ENCODE data around the gene PDE4D. TPM values are rescaled to one million over a fixed set of nuclear protein-coding genes. Genes with fewer than 3 reads are reported as not detected.

Gene PDE4D
- total and polyA plus RNA-seq, 10 of the 15 experiments (the other 5 are each of a cell fraction or from before 2014, with no cell fraction given) = 0.87 to 4.1 (median 2.2) TPM

GRCh38 chr5:59257488-59258400 lies 635.8 kb downstream of the PDE4D start (continued):
- no peak for TF ChIP-seq MAX (IDR thresholded peaks at IDR 0.05; ENCODE audit: low read depth, low read length)
- TF ChIP-seq FOXK2 (IDR thresholded peaks at IDR 0.05) = no peak
- no peak for TF ChIP-seq BCL11A (IDR thresholded peaks at IDR 0.05; ENCODE audit: low read depth, low read length)
- no peak for TF ChIP-seq ATF7 (IDR thresholded peaks at IDR 0.05; ENCODE audit: low read depth)
- TF ChIP-seq ZNF687 (IDR thresholded peaks at IDR 0.05) = no peak

GRCh38 chr5:59256331-59256730 lies 637.2 kb downstream of the PDE4D start:
- ATAC-seq (no peak), FAIRE-seq (no peak), DNase-seq (ENCODE audit: low read depth, low spot score) (no peak)
- no peak overlapping the region for H2AFZ ChIP-seq (ENCODE audit: control insufficient read depth, low read depth, low read length)
- H3K27me3 ChIP-seq (replicated peaks in 1 of 2; ENCODE audit: control insufficient read depth in 2 of 2, insufficient read depth in 2 of 2, low read length in 1 of 2) = no peaks in the 10 kb centered on the region
- no peaks in the 10 kb centered on the region for H3K9me3 ChIP-seq (replicated peaks; ENCODE audit: control insufficient read depth, insufficient read depth, low read length)
- ChIA-PET RAD21 (ENCODE audit: unreplicated experiment) (no interaction called here), POLR2A (no interaction called here), CTCF (no interaction called here), SMC1A (ENCODE audit: uncharacterized antibody, unreplicated experiment) (interaction anchor here (1.0 kb wide), 1 partner anchor 9 kb away, joined by 3 read pairs; no protein-coding TSS in a partner anchor)
- H3K4me1 ChIP-seq (ENCODE audit: control insufficient read depth, insufficient read depth, low read length) = no peaks in the 10 kb centered on the region
- intact Hi-C loops (cut with micrococcal nuclease; ENCODE audit: unreplicated experiment) (no loop called here), in situ Hi-C loops (cut with MboI) (no loop called here)
- no peak overlapping the region for H3K9ac ChIP-seq (ENCODE audit: control insufficient read depth, insufficient read depth, low read length)
- H3K79me2 ChIP-seq (ENCODE audit: control insufficient read depth, insufficient read depth, low read length) = no peaks in the 10 kb centered on the region
- H3K4me3 ChIP-seq = no peak overlapping the region
- no peaks in the 10 kb centered on the region for H3K36me3 ChIP-seq (ENCODE audit: control insufficient read depth in 2 of 2, insufficient read depth in 2 of 2, low read length in 1 of 2)
- no peak overlapping the region for H3K4me2 ChIP-seq (ENCODE audit: control insufficient read depth, insufficient read depth)
- WGBS (ENCODE audit: insufficient coverage, insufficient replicate concordance, low lambda C conversion rate, missing lambda C conversion rate) = 0% methylated on average over 3 of the region's 3 CpGs
- no TSS peak for BruUV-seq (replicated peaks)
- no peak overlapping the region for H3K27ac ChIP-seq (ENCODE audit: control insufficient read depth, insufficient read depth)
- H4K20me1 ChIP-seq (ENCODE audit: control insufficient read depth, insufficient read depth) = no peaks in the 10 kb centered on the region
- TF ChIP-seq YY1 (IDR thresholded peaks at IDR 0.05; ENCODE audit: low read depth, low read length) (no peak), SKIL (IDR thresholded peaks at IDR 0.05; ENCODE audit: low read depth, poor library complexity, severe bottlenecking) (no peak), CEBPZ (IDR thresholded peaks at IDR 0.05; ENCODE audit: low read depth, low read length) (no peak), CHD1 (IDR thresholded peaks at IDR 0.05; ENCODE audit: low read depth, low read length) (no peak), BACH1 (IDR thresholded peaks at IDR 0.05; ENCODE audit: borderline replicate concordance) (no peak), TBL1XR1 (IDR thresholded peaks at IDR 0.05; ENCODE audit: low read depth, low read length) (no peak), RUNX3 (IDR thresholded peaks at IDR 0.05; ENCODE audit: low read length) (no peak), CREB1 (IDR thresholded peaks at IDR 0.05; ENCODE audit: low read depth) (no peak)

All from GM12878 (cell line).